Progenitor cell of endocrine pancreas (in vitro differentiated cells): ENCODE results near the gene TAF11L10. TPM values are rescaled to one million over a fixed set of nuclear protein-coding genes. Genes with fewer than 3 reads are reported as not detected.
"Not testable (repeated sequence)": the region's sequence is repeated elsewhere in the genome, so short reads cannot be mapped to it uniquely, and the experiment has no call there.

Experiments
- DNase-seq: peaks from one replicate; pipeline ENCODE4 v3.0.0; 2021; ENCODE audit warnings: low spot score; ENCODE audit not compliant: unreplicated experiment
- H3K27ac Mint-ChIP-seq: 2 replicates; pipeline ENCODE4 v1.8.0; 2021; ENCODE audit warnings: mild to moderate bottlenecking, moderate library complexity, mixed read lengths
- H3K27me3 Mint-ChIP-seq: 2 replicates; pipeline ENCODE4 v1.8.0; 2021; ENCODE audit warnings: mixed read lengths
- H3K36me3 Mint-ChIP-seq: 2 replicates; pipeline ENCODE4 v1.8.0; 2022; ENCODE audit warnings: mixed read lengths; ENCODE audit not compliant: insufficient read depth
- H3K4me1 Mint-ChIP-seq: 2 replicates; pipeline ENCODE4 v1.8.0; 2021; ENCODE audit warnings: low read depth, mixed read lengths
- H3K4me3 Mint-ChIP-seq: 2 replicates; pipeline ENCODE4 v1.8.0; 2021; ENCODE audit warnings: low read depth, mild to moderate bottlenecking, moderate library complexity, mixed read lengths
- H3K9me3 Mint-ChIP-seq: 2 replicates; pipeline ENCODE4 v1.8.0; 2021; ENCODE audit warnings: low read depth, mixed read lengths
- CTCF ChIP-seq: fragments of 200-600 bp; sonication (generic); IDR thresholded peaks from one replicate; pipeline ENCODE4 v1.5.0; 2021; ENCODE audit warnings: antibody characterized with exemption, mild to moderate bottlenecking; ENCODE audit not compliant: unreplicated experiment
- total RNA-seq: library from RNA; stranded (reverse); gene quantifications from 2 replicates; pipeline ENCODE4 v1.2.1, GENCODE V29; 2021

Gene TAF11L10
- total RNA-seq, 1 donor from 2014 or later: not detected

GRCh38 chr5:17614872-17615605, 17.4 kb upstream of the TAF11L10 start:
- Mint-ChIP-seq H3K4me3 (no peak overlapping the region), H3K9me3 (no peaks in the 10 kb centered on the region), H3K4me1 (no peaks in the 10 kb centered on the region), H3K36me3 (no peaks in the 10 kb centered on the region), H3K27me3 (no peaks in the 10 kb centered on the region), H3K27ac (no peak overlapping the region)
- no peak for TF ChIP-seq CTCF
- no peak for DNase-seq

- H3K36me3 Mint-ChIP-seq, H3K9me3 Mint-ChIP-seq, H3K27me3 Mint-ChIP-seq, H3K27ac Mint-ChIP-seq, H3K4me3 Mint-ChIP-seq, DNase-seq, H3K4me1 Mint-ChIP-seq: not testable (repeated sequence)
Observed at GRCh38 chr5:17610092-17610491, 12.5 kb upstream of the TAF11L10 start, which contains the start of gene TAF11L12. TSS of gene TAF11L12 (plus strand) at chr5:17610392.

GRCh38 chr5:17607461-17607860, 9.8 kb upstream of the TAF11L10 start:
- DNase-seq, H3K4me3 Mint-ChIP-seq, H3K36me3 Mint-ChIP-seq, H3K27ac Mint-ChIP-seq, H3K9me3 Mint-ChIP-seq, H3K27me3 Mint-ChIP-seq, H3K4me1 Mint-ChIP-seq: not testable (repeated sequence)

GRCh38 chr5:17604951-17605350, 7.3 kb upstream of the TAF11L10 start:
- no peak for DNase-seq
- Mint-ChIP-seq H3K4me3 (no peak overlapping the region), H3K27ac (no peak overlapping the region), H3K4me1 (no peaks in the 10 kb centered on the region), H3K9me3 (no peaks in the 10 kb centered on the region), H3K36me3 (no peaks in the 10 kb centered on the region), H3K27me3 (no peaks in the 10 kb centered on the region)
- no peak for TF ChIP-seq CTCF

GRCh38 chr5:17603880-17604279, 6.3 kb upstream of the TAF11L10 start, which contains the start of gene TAF11L11:
TSS of gene TAF11L11 (plus strand) at chr5:17604183.
- DNase-seq, H3K4me1 Mint-ChIP-seq, H3K27me3 Mint-ChIP-seq, H3K36me3 Mint-ChIP-seq, H3K27ac Mint-ChIP-seq, H3K4me3 Mint-ChIP-seq, H3K9me3 Mint-ChIP-seq: not testable (repeated sequence)

GRCh38 chr5:17594255-17594654, 3.4 kb downstream of the TAF11L10 start, which contains the start of gene TAF11L9:
TSS of gene TAF11L9 (minus strand) at chr5:17594394.
- H3K27ac Mint-ChIP-seq, H3K9me3 Mint-ChIP-seq, H3K36me3 Mint-ChIP-seq, DNase-seq, H3K4me1 Mint-ChIP-seq, H3K27me3 Mint-ChIP-seq, H3K4me3 Mint-ChIP-seq: not testable (repeated sequence)

GRCh38 chr5:17590860-17591259, 6.8 kb downstream of the TAF11L10 start, which contains the start of gene TAF11L8:
TSS of gene TAF11L8 (minus strand) at chr5:17590960.
- H3K4me1 Mint-ChIP-seq, H3K27me3 Mint-ChIP-seq, H3K27ac Mint-ChIP-seq, DNase-seq, H3K4me3 Mint-ChIP-seq, H3K36me3 Mint-ChIP-seq, H3K9me3 Mint-ChIP-seq: not testable (repeated sequence)

GRCh38 chr5:17585658-17586057, 12.0 kb downstream of the TAF11L10 start, which contains the start of gene TAF11L7:
TSS of gene TAF11L7 (minus strand) at chr5:17585758.
- H3K27ac Mint-ChIP-seq, H3K36me3 Mint-ChIP-seq, H3K9me3 Mint-ChIP-seq, DNase-seq, H3K4me3 Mint-ChIP-seq, H3K27me3 Mint-ChIP-seq, H3K4me1 Mint-ChIP-seq: not testable (repeated sequence)

Other genes with a start within 250 kb of the TAF11L10 start
- not detected in 2 replicates for gene TAF11L2, start 99.6 kb downstream of the TAF11L10 start, total RNA-seq
- not detected in 2 replicates for gene TAF11L3, start 79.5 kb downstream of the TAF11L10 start, total RNA-seq
- not detected in 2 replicates for gene TAF11L4, start 76.0 kb downstream of the TAF11L10 start, total RNA-seq
- gene TAF11L5, start 72.6 kb downstream of the TAF11L10 start, total RNA-seq: not detected in 2 replicates
- not detected in 2 replicates for gene TAF11L6, start 69.2 kb downstream of the TAF11L10 start, total RNA-seq
- gene TAF11L7, start 12.1 kb downstream of the TAF11L10 start, total RNA-seq: not detected in 2 replicates
- not detected in 2 replicates for gene TAF11L8, start 6.9 kb downstream of the TAF11L10 start, total RNA-seq
- not detected in 2 replicates for gene TAF11L9, start 3.4 kb downstream of the TAF11L10 start, total RNA-seq
- gene TAF11L11, start 6.4 kb upstream of the TAF11L10 start, total RNA-seq: not detected in 2 replicates
- gene TAF11L12, start 12.6 kb upstream of the TAF11L10 start, total RNA-seq: not detected in 2 replicates
- gene TAF11L13, start 34.3 kb upstream of the TAF11L10 start, total RNA-seq: not detected in 2 replicates
- not detected in 2 replicates for gene TAF11L14, start 36.6 kb upstream of the TAF11L10 start, total RNA-seq